HG03558 (cell line): ENCODE results near the gene WDFY4.

Experiments
- ATAC-seq: cut with Tn5 transposase; IDR thresholded peaks from one replicate; pipeline ENCODE4 v1.9.1; 2021; ENCODE audit warnings: moderate number of reproducible peaks; ENCODE audit not compliant: unreplicated experiment; ENCODE audit errors: extremely low read depth

WDFY4 gene

GRCh38 chr10:48838834-48839233 lies 154.2 kb downstream of the WDFY4 start:
- no peak for ATAC-seq

GRCh38 chr10:48839809-48840679 lies 155.4 kb downstream of the WDFY4 start:
- ATAC-seq = no peak

GRCh38 chr10:48842231-48842630 lies 157.6 kb downstream of the WDFY4 start:
- no peak for ATAC-seq

- ATAC-seq = no peak
These were observed 158.5 kb downstream of the WDFY4 start for GRCh38 chr10:48843198-48843597.

GRCh38 chr10:48844616-48845015 lies 159.9 kb downstream of the WDFY4 start:
- ATAC-seq = no peak

GRCh38 chr10:48845512-48845911 lies 160.8 kb downstream of the WDFY4 start:
- ATAC-seq = no peak

GRCh38 chr10:48847691-48848090 lies 163.0 kb downstream of the WDFY4 start:
- no peak for ATAC-seq

- ATAC-seq = no peak
These were observed 172.2 kb downstream of the WDFY4 start for GRCh38 chr10:48856855-48857254.

GRCh38 chr10:48872234-48872633 lies 187.6 kb downstream of the WDFY4 start:
- no peak for ATAC-seq

GRCh38 chr10:48878091-48878490 lies 193.4 kb downstream of the WDFY4 start:
- no peak for ATAC-seq

- ATAC-seq = no peak
These were observed 194.8 kb downstream of the WDFY4 start for GRCh38 chr10:48879451-48879850.

- no peak for ATAC-seq
These were observed 195.5 kb downstream of the WDFY4 start for GRCh38 chr10:48880016-48880705.

GRCh38 chr10:48881937-48882336 lies 197.3 kb downstream of the WDFY4 start:
- ATAC-seq = no peak

GRCh38 chr10:48882881-48883280 lies 198.2 kb downstream of the WDFY4 start:
- no peak for ATAC-seq

GRCh38 chr10:48883701-48884100 lies 199.0 kb downstream of the WDFY4 start:
- no peak for ATAC-seq

- ATAC-seq = no peak
These were observed 199.7 kb downstream of the WDFY4 start for GRCh38 chr10:48884179-48885045.

- ATAC-seq = no peak
These were observed 200.7 kb downstream of the WDFY4 start for GRCh38 chr10:48885376-48885775.

- no peak for ATAC-seq
These were observed 203.3 kb downstream of the WDFY4 start for GRCh38 chr10:48887982-48888381.

GRCh38 chr10:48890888-48891850 lies 206.5 kb downstream of the WDFY4 start:
- ATAC-seq = no peak
